Measurements from ENCODE around the gene WNT3.
"Not testable (repeated sequence)": the region's sequence is repeated elsewhere in the genome, so short reads cannot be mapped to it uniquely, and the experiment has no call there.

WNT3 gene

DNA sequence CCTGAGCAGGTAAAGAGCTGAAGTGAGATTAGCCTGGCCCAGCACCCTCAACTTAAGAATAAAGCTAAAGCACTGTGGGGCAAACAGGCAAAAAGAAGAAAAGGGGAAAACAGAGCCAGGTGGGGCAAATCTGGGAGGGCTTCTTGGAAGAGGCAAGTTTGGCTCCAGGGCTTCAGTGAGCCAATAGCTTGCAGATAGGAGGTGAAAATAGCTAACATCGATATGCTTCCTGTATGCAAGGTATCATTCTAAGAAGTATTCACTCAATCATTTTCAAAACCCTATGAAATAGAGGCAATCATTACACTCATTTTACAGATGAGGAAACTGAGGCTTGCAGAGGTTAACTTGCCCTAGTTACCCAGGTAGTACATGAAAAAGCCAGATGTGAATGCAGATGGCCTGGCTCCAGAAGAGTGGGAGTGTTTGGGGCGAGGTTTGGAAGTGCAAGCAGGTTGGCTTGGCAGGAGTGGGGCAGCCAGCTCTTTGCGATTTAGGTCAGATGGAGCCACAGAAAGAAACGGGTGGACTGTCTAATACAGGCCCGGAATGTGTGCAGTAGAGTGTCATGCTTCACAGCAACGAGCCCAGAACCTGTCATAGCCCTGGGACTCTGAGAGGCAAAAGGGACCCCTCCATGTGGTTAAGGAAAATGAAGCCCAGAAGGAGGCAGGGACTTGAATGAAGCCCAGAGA lies 5.7 kb downstream of the WNT3 start:
- DNase-seq: no peak

- no peak for DNase-seq
Observed at GRCh38 chr17:46811978-46812583, 6.4 kb downstream of the WNT3 start.

GRCh38 chr17:46810837-46811236 lies 7.7 kb downstream of the WNT3 start:
- DNase-seq: no peak

GRCh38 chr17:46809110-46809571 lies 9.4 kb downstream of the WNT3 start:
- no peak for DNase-seq

DNA sequence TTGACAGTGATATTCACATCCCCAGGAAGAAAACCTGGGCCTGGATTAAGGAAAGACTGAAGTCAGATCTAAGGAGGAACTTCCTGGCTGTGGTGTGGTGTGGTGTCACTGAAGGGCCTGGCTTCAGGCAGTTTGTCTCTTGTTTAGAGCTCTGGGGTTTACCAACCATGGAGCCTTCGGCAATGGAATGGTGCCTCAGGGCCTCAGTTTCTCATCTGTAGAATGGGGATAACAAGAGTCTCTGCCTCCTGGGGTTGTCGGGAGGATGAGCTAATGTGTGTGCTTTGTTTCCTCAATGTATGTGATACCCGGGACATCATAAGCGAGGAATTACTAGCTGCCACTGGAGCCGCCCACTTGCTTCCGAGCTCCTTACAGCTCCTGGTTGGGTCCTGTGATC lies 12.7 kb downstream of the WNT3 start:
- no peak for DNase-seq

DNA sequence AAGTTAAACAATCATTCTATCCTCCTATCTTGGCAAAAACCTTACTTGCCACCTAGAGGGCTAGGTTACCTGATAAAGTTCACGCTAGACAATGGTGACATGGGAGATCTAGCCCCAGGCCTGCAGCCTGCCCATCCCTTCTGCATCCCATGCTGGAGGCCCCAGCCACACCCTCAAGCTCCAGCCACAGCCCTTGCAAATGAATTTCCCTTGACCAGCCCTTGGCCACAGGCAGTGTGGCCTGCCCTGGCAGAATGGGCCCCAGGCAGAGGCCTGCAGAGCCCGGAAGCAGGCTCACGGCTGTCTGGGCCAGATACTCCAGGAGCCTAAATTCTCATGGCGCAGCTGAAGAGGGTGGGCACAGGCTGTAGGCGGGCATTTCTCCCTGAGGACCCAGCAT lies 14.9 kb downstream of the WNT3 start:
- no peak for DNase-seq

- no peak for DNase-seq
Observed at GRCh38 chr17:46802800-46803199, 15.7 kb downstream of the WNT3 start.

- no peak for DNase-seq
Observed at GRCh38 chr17:46800573-46800972, 17.9 kb downstream of the WNT3 start.

DNA sequence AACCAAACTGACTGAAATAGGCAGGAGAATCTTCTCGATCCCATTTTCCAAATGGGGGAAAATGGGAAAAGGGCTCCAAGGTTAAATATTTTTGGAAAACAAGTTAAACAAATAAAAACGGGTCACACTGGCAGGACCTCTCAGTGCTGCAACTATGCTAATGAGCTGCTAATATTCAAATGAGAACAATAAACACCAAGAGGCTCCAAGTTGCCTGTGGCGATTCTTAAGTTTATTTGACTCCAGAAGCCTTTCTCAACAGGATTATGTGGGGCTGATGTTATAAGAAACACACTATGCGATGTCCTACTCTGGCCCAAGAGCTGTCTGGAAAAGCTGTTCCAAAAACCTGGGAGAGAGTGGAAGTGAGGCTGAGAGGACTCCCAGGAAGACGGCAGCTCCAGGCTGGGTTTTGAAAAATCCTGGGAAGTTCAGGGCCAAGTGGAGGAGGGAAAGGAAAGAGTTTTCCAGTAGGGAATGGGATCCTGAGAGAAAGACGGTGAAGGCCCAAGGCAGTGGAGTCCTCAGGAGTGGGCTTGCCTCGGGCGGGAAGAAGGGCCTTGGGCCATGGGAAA lies 21.4 kb downstream of the WNT3 start:
- no peak for DNase-seq

GRCh38 chr17:46796524-46796923 lies 22.0 kb downstream of the WNT3 start:
- DNase-seq: no peak

DNA sequence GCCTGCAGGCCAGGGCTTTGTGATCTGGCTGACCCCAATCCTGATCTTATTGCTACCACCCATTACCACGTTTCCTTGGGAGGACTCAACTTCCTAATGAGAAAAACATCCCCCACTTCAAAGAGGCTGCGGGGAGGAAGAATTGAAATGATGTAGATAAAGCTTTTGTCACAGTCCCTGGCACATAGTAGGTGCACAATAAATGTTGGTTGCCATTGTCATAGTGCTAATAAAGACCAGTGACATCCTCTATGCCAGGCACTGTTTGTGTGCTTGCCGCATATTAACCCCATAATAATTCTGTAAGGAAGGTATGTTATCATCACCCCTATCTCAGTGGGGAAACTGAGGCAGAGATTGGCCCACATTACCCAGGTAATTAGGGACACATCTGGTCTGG lies 22.4 kb downstream of the WNT3 start:
- no peak for DNase-seq

GRCh38 chr17:46795379-46795952 lies 23.0 kb downstream of the WNT3 start:
- peak; percentile 26 for DNase-seq

DNA sequence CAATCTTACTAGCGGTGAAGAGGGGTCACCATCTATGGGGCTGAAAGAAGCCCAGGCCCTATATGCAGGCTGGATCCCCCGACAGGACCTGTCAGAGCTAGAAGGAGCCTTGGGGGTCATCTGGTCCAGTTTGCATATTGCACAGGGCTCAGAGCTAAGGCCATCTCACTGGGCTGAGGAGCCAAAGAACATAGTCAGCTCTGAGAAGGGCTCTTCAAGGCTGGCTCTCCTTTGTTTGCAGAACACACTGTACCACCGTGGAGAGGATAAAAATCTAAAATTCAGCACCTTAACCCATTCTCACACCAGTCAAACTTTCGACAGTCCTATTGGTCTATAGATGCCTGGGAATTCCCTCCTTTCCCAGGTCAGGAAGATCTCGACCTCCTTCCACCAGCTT lies 24.2 kb downstream of the WNT3 start:
- DNase-seq: no peak

GRCh38 chr17:46793541-46793940 lies 25.0 kb downstream of the WNT3 start:
- no peak for DNase-seq

DNA sequence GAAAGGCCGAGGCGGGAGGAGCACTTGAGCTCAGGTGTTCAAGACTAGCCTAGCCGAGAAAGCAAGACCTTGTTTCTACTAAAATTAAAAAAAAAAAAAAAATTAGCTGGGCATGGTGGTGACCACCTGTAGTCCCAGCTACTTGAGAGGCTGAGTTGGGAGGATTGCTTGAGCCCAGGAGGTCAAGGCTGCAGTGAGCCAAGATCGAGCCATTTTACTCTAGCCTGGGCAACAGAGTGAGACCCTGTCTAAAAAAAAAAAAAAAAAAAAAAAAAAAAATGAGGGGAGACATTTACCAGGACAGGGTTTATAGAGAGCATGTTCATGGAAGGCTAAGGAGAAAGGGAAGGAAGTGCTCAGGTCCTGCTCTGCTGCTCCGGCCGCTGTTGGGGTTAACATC lies 25.5 kb downstream of the WNT3 start:
- DNase-seq: not testable (repeated sequence)

DNA sequence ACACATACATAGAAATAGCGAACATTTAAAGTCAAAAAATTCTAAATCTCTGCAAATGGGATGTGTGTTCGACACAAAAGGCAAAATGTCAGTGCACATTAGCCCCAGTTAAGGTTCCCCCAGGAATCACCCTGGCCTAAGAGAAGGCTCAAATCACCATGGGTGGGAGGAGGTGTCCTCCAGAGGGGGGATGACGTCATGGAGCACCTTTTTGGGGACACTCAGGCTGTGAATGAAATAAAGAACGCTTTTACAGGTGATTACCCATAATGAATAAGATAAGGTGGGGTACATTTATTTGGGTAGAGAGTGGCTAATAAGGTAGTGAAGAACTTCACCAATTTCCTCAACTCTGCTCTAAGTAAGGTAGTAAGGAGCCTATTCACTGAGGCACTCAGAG lies 26.4 kb downstream of the WNT3 start:
- DNase-seq: no peak

DNA sequence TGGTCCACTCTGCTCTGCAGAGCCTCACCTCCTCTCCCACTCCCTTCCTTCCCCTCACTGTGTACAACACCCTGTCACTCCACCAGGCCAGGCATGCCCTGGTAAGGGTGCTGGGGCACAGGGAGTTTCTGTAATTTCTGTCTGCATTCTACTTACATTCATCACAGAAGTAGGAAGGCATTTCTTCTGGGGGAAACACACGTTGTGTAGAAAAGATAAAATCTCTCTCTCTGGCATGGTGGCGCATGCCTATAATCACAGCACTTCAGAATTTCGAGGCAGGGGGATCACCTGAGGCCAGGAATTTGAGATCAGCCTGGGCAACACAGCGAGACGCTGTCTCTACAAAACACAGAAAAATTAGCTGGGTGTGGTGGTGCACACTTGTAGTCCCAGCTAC lies 27.0 kb downstream of the WNT3 start:
- no peak for DNase-seq

DNA sequence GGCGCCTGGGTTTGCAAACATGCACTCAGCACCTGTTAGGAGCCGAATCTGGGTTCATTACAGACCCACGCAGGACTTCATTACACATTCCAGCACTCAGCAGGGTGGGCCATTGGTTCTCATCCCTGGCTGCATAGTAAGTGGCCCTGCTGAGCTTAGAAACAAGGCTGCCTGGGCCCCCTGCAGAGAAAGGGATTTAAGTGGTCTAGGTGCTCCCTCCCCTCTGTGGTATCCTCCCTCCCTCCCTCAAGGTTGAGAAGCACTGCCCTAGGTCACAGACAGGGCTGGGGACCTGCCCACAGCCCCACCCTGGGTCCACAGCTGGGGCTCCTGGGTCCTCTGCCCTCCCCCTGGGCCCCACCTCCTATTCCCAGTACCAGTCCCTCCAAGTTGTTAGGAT lies 28.3 kb downstream of the WNT3 start:
- no peak for DNase-seq

DNA sequence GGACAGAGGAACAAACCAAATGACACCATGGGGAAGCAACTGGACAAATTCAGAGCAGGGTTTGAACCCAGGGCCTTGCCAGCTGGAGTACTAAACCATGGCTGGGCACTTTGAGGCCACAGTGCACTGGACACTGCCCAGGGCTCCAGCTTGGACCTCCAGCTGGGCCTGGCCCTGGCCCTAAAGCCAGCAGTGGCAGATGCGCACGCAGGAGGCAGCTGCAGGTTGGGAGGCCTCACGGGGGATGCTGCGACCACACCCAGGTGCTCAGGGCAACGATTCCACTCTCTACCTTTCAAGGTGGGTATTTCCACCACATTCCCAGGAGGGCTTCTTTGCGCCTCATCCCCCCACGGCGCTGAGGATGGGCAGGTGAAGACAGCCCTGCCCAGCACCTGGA lies 28.9 kb downstream of the WNT3 start:
- DNase-seq: no peak

GRCh38 chr17:46788796-46789195 lies 29.7 kb downstream of the WNT3 start:
- no peak for DNase-seq

- no peak for DNase-seq
Observed at GRCh38 chr17:46788300-46788699, 30.2 kb downstream of the WNT3 start.

DNA sequence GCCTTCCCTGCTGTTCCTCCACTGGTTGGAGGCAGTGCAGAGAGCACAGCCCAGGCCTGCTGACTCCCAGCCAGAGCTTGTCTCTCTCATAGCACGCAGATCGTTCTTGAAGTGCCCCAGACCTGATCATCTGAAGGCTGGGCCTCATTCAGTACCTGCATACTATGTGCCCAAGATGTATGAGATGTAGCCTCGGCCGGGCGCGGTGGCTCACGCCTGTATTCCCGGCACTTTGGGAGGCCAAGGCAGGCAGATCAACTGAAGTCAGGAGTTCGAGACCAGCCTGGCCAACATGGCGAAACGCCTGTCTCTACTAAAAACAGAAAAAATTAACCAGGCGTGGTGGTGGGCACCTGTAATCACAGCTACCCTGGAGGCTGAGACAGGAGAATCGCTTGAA lies 31.0 kb downstream of the WNT3 start:
- no peak for DNase-seq

- no peak for DNase-seq
Observed at GRCh38 chr17:46785696-46786095, 32.8 kb downstream of the WNT3 start.

- DNase-seq: peak; percentile 61
Observed at GRCh38 chr17:46783031-46783593, 35.4 kb downstream of the WNT3 start.
